WTC11 (cell line): ENCODE data around the gene LAT.

Source experiments
- ATF1 ChIP-seq: sonication (generic); formaldehyde crosslinking; IDR thresholded peaks from 2 replicates; pipeline ENCODE4 v1.8.1; 2023; ENCODE audit warnings: mild to moderate bottlenecking, moderate library complexity, missing genetic modification reagents
- ATF3 ChIP-seq: sonication (generic); formaldehyde crosslinking; conservative IDR thresholded peaks from 2 replicates; pipeline ENCODE4 v1.8.1; 2022; ENCODE audit warnings: mild to moderate bottlenecking, missing genetic modification reagents
- CREM ChIP-seq: sonication (generic); formaldehyde crosslinking; IDR thresholded peaks from 2 replicates; pipeline ENCODE4 v1.8.1; 2022; ENCODE audit warnings: mild to moderate bottlenecking, missing genetic modification reagents, moderate library complexity
- CTCF ChIP-seq: fragments of 200-600 bp; IDR thresholded peaks from 2 replicates; pipeline ENCODE4 v1.8.0; 2022; ENCODE audit warnings: antibody characterized with exemption
- NFE2L1 ChIP-seq: sonication (generic); formaldehyde crosslinking; IDR thresholded peaks from 2 replicates; pipeline ENCODE4 v1.8.1; 2023; ENCODE audit warnings: missing genetic modification reagents
- NR1H2 ChIP-seq: sonication (generic); formaldehyde crosslinking; IDR thresholded peaks from 2 replicates; pipeline ENCODE4 v1.9.0; 2021; ENCODE audit warnings: mild to moderate bottlenecking, moderate library complexity, missing genetic modification reagents
- PREB ChIP-seq: sonication (generic); formaldehyde crosslinking; IDR thresholded peaks from 2 replicates; pipeline ENCODE4 v1.8.1; 2022; ENCODE audit warnings: mild to moderate bottlenecking, missing genetic modification reagents, moderate library complexity, borderline replicate concordance
- RELA ChIP-seq: sonication (generic); formaldehyde crosslinking; IDR thresholded peaks from 2 replicates; pipeline ENCODE4 v1.8.1; 2022; ENCODE audit warnings: missing genetic modification reagents, mild to moderate bottlenecking, borderline replicate concordance

- TF ChIP-seq ATF1 (CRISPR knock-in tag) (no peak), CTCF (no peak), CREM (CRISPR knock-in tag) (no peak), ATF3 (CRISPR knock-in tag) (no peak), NFE2L1 (CRISPR knock-in tag) (no peak), PREB (CRISPR knock-in tag) (no peak), NR1H2 (CRISPR knock-in tag) (no peak), RELA (CRISPR knock-in tag) (no peak)
Observed at GRCh38 chr16:28938721-28939120, 46.1 kb upstream of the LAT start.
